Measurements from ENCODE around the gene GLTP.

DNA sequence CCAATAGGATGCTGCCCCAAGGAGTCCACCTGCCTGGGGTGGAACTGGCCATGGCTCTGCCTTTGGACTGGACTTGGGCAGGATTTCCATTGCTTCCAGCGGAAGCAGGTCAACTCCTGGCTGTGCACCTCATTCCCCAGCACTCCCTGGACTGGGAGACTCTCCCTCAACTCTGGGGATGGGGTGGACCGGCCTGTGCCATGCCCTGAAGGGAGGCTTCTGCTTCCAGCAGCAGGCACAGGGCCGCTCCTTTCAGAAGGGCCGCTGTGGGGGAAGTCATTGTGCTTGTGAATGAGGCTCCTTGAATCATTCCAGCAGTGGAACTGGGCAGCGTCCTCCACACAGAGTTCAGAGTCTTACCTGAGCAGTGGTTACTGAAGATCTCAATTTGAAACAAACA, 42.7 kb upstream of the GLTP start:
- TF ChIP-seq POLR2A (IDR thresholded peaks at IDR 0.05), result no peak
- TF ChIP-seq, protein P1, sequence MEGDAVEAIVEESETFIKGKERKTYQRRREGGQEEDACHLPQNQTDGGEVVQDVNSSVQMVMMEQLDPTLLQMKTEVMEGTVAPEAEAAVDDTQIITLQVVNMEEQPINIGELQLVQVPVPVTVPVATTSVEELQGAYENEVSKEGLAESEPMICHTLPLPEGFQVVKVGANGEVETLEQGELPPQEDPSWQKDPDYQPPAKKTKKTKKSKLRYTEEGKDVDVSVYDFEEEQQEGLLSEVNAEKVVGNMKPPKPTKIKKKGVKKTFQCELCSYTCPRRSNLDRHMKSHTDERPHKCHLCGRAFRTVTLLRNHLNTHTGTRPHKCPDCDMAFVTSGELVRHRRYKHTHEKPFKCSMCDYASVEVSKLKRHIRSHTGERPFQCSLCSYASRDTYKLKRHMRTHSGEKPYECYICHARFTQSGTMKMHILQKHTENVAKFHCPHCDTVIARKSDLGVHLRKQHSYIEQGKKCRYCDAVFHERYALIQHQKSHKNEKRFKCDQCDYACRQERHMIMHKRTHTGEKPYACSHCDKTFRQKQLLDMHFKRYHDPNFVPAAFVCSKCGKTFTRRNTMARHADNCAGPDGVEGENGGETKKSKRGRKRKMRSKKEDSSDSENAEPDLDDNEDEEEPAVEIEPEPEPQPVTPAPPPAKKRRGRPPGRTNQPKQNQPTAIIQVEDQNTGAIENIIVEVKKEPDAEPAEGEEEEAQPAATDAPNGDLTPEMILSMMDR (IDR thresholded peaks at IDR 0.05), result no peak

Data from suprapubic skin (tissue), 3 donors.